ENCODE data around the gene KRT37.

The KRT37 gene

DNA sequence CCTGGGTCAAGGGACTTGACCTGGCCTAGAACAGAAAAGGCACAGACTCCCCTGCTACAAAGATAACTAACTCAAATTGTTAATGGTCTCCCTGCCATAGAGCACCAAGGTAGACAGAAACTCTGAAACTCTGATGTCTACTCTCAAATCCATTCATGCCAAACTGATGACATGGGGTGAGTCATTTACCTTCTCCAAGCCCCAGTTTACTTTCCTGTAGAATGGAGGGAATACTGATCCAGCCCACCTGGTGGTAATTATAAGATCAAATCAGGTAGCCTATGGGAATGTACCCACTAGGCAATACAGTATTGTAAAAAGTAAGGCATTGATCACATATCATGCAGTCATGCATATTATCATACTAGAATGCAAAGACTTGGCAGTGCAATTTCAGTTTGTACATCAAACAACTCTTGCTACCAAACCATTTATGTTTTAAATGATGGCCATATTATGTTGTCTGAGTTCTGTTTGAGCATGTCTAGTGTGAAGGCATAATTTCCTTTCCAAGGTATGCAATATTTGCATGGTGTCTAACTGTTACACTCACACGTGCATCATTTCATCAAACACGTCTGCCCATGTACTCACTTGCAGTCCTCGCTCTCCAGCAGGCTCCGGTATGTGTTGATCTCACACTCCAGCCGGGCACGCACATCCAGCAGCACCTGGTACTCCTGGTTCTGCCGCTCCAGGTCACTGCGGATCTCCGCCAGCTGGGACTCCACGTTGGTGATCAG, 30.0 kb downstream of the KRT37 start:
- ChIA-PET CTCF (no interaction called here), POLR2A (no interaction called here)
- no peak for DNase-seq (ENCODE audit: extremely low spot score)
- no peak for TF ChIP-seq FOXA1 (IDR thresholded peaks at IDR 0.05)
- TF ChIP-seq HDGF (IDR thresholded peaks at IDR 0.05; ENCODE audit: borderline replicate concordance): no peak
- TF ChIP-seq, protein P1, sequence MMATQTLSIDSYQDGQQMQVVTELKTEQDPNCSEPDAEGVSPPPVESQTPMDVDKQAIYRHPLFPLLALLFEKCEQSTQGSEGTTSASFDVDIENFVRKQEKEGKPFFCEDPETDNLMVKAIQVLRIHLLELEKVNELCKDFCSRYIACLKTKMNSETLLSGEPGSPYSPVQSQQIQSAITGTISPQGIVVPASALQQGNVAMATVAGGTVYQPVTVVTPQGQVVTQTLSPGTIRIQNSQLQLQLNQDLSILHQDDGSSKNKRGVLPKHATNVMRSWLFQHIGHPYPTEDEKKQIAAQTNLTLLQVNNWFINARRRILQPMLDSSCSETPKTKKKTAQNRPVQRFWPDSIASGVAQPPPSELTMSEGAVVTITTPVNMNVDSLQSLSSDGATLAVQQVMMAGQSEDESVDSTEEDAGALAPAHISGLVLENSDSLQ (IDR thresholded peaks at IDR 0.05): no peak

DNA sequence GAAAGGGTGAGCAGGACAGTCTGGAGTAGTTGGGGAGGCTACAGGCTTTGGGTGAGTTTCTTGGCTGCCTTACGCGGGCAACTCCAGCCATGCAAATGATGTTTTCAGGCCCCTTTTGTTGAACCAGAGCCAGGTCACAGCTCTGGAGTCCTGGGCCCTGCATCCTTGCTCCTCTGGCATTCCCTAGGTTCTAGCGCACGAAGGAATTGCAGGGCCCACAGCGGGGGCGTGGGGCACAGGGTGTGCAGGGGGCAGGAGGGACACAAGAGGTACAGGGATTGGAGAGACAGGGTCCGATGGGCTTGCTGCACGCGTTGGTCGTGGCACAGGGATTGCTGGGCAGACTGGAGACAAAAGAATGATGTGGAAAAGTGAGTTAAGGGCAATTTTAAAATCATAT, 30.6 kb downstream of the KRT37 start:
- DNase-seq (ENCODE audit: extremely low spot score): no peak
- ChIA-PET POLR2A (no interaction called here), CTCF (no interaction called here)
- TF ChIP-seq FOXM1 (IDR thresholded peaks at IDR 0.05; ENCODE audit: borderline replicate concordance) (no peak), ARNT (IDR thresholded peaks at IDR 0.05) (no peak), ZNF384 (IDR thresholded peaks at IDR 0.05) (no peak), TARDBP (IDR thresholded peaks at IDR 0.05) (no peak), BHLHE40 (IDR thresholded peaks at IDR 0.05; ENCODE audit: borderline replicate concordance) (no peak), FOXK2 (IDR thresholded peaks at IDR 0.05) (no peak), SUZ12 (IDR thresholded peaks at IDR 0.05) (no peak), HDGF (IDR thresholded peaks at IDR 0.05; ENCODE audit: borderline replicate concordance) (no peak), NFRKB (IDR thresholded peaks at IDR 0.05) (no peak), LEF1 (IDR thresholded peaks at IDR 0.05; ENCODE audit: borderline replicate concordance) (no peak)

DNA sequence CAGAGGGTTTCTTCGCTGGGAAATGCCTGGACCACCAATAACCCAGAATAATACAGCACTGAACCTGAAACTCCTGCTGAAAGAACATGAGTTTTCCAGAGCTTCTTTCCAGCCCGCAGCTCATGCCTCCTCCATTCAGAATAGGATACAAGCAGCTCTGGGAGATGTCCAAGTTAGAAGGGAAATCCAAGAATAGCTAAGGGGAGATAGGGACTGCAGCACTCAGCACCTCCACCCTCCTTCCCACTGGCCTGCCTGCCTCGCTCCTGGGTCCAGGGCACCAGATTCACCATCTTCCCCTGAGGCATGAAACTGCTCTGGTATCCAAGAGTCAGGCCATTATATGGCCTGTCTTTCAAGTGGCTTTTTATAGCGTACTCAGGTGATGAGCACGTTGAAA, 31.1 kb downstream of the KRT37 start:
- CTCF ChIA-PET: no interaction called here
- TF ChIP-seq SUZ12 (IDR thresholded peaks at IDR 0.05) (no peak), SP1 (IDR thresholded peaks at IDR 0.05) (no peak), LEF1 (IDR thresholded peaks at IDR 0.05; ENCODE audit: borderline replicate concordance) (no peak), FOXK2 (IDR thresholded peaks at IDR 0.05) (no peak), FOXA1 (IDR thresholded peaks at IDR 0.05) (no peak), BHLHE40 (IDR thresholded peaks at IDR 0.05; ENCODE audit: borderline replicate concordance) (no peak), ZNF384 (IDR thresholded peaks at IDR 0.05) (no peak), ELF4 (IDR thresholded peaks at IDR 0.05) (no peak)
- TF ChIP-seq, protein P1 (IDR thresholded peaks at IDR 0.05): no peak
- no peak for DNase-seq (ENCODE audit: extremely low spot score)
- POLR2A ChIA-PET: no interaction called here

DNA sequence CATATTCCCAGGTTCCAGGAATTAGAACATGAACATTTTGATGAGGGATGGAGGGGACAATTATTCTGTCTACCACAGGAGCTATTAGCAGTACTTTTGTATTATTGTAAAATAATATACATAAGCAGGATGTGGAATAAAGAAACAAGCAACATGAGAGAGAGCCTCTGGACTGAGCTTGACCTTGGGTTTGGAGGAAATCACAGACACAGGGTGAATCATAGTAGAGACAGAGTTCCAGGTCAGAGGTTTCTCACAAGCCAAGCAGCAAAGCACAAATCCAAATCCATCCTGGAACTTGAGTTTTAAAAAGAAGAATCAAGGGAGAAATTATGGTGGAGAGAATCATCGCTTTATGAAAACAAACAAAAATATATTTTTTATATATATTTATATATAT, 32.1 kb downstream of the KRT37 start:
- CTCF ChIA-PET: no interaction called here
- no peak for DNase-seq (ENCODE audit: extremely low spot score)
- TF ChIP-seq ARNT (IDR thresholded peaks at IDR 0.05): no peak
- no peak for TF ChIP-seq SUZ12 (IDR thresholded peaks at IDR 0.05)
- no peak for TF ChIP-seq FOXK2 (IDR thresholded peaks at IDR 0.05)
- TF ChIP-seq, protein P1 (IDR thresholded peaks at IDR 0.05): no peak
- no peak for TF ChIP-seq TARDBP (IDR thresholded peaks at IDR 0.05)
- no peak for TF ChIP-seq ELF4 (IDR thresholded peaks at IDR 0.05)
- TF ChIP-seq LEF1 (IDR thresholded peaks at IDR 0.05; ENCODE audit: borderline replicate concordance): no peak
- no peak for TF ChIP-seq FOXA1 (IDR thresholded peaks at IDR 0.05)
- no peak for TF ChIP-seq HDGF (IDR thresholded peaks at IDR 0.05; ENCODE audit: borderline replicate concordance)
- TF ChIP-seq CTBP1 (IDR thresholded peaks at IDR 0.05; ENCODE audit: borderline replicate concordance): no peak
- TF ChIP-seq BHLHE40 (IDR thresholded peaks at IDR 0.05; ENCODE audit: borderline replicate concordance): no peak
- no peak for TF ChIP-seq NFRKB (IDR thresholded peaks at IDR 0.05)
- no peak for TF ChIP-seq FOXM1 (IDR thresholded peaks at IDR 0.05; ENCODE audit: borderline replicate concordance)
- no peak for TF ChIP-seq ZNF384 (IDR thresholded peaks at IDR 0.05)
- TF ChIP-seq SP1 (IDR thresholded peaks at IDR 0.05): no peak
- no peak for TF ChIP-seq L3MBTL2 (conservative IDR thresholded peaks at IDR 0.05)
- POLR2A ChIA-PET: no interaction called here

DNA sequence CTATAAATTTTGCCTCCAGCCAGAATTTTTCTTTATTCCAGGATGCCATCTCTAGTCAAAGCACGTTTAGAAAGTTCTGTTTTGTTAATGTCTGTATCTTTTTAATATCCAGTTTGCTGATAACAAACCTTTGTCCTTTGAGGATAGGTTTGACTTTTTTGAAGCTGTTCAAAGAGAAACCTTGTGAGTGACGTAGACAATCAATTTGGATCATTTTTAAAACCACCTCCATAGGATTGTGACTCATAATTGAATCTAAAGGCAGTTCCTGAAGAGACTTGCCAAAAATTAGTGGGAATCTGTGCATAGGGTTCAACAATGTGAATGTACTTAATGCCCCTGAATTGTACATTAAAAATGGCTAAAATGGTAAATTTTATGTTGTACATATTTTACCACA, 32.9 kb downstream of the KRT37 start:
- DNase-seq (ENCODE audit: extremely low spot score): no peak
- CTCF ChIA-PET: interaction anchor here (1.0 kb wide), 1 partner anchor 256 kb away, joined by 4 read pairs; no protein-coding TSS in a partner anchor
- TF ChIP-seq NFRKB (IDR thresholded peaks at IDR 0.05) (no peak), BHLHE40 (IDR thresholded peaks at IDR 0.05; ENCODE audit: borderline replicate concordance) (no peak), SP1 (IDR thresholded peaks at IDR 0.05) (no peak), ZNF384 (IDR thresholded peaks at IDR 0.05) (no peak), L3MBTL2 (conservative IDR thresholded peaks at IDR 0.05) (no peak), TARDBP (IDR thresholded peaks at IDR 0.05) (no peak), CTBP1 (IDR thresholded peaks at IDR 0.05; ENCODE audit: borderline replicate concordance) (no peak), ARNT (IDR thresholded peaks at IDR 0.05) (no peak), FOXM1 (IDR thresholded peaks at IDR 0.05; ENCODE audit: borderline replicate concordance) (no peak), ELF4 (IDR thresholded peaks at IDR 0.05) (no peak), HDGF (IDR thresholded peaks at IDR 0.05; ENCODE audit: borderline replicate concordance) (no peak), LEF1 (IDR thresholded peaks at IDR 0.05; ENCODE audit: borderline replicate concordance) (no peak), FOXA1 (IDR thresholded peaks at IDR 0.05) (no peak), FOXK2 (IDR thresholded peaks at IDR 0.05) (no peak), SUZ12 (IDR thresholded peaks at IDR 0.05) (no peak)
- TF ChIP-seq, protein P1 (IDR thresholded peaks at IDR 0.05): no peak
- POLR2A ChIA-PET: no interaction called here
